Measurements from ENCODE around the gene RANBP10. TPM values are rescaled to one million over a fixed set of nuclear protein-coding genes. Genes with fewer than 3 reads are reported as not detected.

RANBP10 gene
- total and polyA plus RNA-seq, 2 of the 8 experiments (the other 6 are each of a cell fraction or from before 2014, with no cell fraction given) = 14.2 to 16.8 TPM

DNA sequence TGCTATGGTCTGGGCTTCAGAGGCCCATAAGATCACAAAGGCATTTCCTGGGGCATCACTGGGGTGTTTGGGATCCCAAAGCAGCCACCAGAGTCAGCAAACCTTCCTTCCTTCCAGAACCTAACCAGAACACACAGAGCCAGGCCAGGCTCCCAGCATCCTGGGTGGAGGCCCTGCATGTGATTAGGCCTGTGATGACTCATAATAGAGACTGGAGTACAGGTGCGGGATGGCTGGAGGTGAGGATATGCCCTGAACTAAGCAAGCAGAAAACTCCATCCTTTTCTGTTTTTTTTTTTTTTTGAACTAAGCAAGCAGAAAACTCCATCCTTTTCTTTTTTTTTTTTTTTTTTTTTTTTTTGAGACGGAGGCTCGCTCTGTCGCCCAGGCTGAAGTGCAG lies 69.5 kb downstream of the RANBP10 start (continued):
- TF ChIP-seq, protein P1, sequence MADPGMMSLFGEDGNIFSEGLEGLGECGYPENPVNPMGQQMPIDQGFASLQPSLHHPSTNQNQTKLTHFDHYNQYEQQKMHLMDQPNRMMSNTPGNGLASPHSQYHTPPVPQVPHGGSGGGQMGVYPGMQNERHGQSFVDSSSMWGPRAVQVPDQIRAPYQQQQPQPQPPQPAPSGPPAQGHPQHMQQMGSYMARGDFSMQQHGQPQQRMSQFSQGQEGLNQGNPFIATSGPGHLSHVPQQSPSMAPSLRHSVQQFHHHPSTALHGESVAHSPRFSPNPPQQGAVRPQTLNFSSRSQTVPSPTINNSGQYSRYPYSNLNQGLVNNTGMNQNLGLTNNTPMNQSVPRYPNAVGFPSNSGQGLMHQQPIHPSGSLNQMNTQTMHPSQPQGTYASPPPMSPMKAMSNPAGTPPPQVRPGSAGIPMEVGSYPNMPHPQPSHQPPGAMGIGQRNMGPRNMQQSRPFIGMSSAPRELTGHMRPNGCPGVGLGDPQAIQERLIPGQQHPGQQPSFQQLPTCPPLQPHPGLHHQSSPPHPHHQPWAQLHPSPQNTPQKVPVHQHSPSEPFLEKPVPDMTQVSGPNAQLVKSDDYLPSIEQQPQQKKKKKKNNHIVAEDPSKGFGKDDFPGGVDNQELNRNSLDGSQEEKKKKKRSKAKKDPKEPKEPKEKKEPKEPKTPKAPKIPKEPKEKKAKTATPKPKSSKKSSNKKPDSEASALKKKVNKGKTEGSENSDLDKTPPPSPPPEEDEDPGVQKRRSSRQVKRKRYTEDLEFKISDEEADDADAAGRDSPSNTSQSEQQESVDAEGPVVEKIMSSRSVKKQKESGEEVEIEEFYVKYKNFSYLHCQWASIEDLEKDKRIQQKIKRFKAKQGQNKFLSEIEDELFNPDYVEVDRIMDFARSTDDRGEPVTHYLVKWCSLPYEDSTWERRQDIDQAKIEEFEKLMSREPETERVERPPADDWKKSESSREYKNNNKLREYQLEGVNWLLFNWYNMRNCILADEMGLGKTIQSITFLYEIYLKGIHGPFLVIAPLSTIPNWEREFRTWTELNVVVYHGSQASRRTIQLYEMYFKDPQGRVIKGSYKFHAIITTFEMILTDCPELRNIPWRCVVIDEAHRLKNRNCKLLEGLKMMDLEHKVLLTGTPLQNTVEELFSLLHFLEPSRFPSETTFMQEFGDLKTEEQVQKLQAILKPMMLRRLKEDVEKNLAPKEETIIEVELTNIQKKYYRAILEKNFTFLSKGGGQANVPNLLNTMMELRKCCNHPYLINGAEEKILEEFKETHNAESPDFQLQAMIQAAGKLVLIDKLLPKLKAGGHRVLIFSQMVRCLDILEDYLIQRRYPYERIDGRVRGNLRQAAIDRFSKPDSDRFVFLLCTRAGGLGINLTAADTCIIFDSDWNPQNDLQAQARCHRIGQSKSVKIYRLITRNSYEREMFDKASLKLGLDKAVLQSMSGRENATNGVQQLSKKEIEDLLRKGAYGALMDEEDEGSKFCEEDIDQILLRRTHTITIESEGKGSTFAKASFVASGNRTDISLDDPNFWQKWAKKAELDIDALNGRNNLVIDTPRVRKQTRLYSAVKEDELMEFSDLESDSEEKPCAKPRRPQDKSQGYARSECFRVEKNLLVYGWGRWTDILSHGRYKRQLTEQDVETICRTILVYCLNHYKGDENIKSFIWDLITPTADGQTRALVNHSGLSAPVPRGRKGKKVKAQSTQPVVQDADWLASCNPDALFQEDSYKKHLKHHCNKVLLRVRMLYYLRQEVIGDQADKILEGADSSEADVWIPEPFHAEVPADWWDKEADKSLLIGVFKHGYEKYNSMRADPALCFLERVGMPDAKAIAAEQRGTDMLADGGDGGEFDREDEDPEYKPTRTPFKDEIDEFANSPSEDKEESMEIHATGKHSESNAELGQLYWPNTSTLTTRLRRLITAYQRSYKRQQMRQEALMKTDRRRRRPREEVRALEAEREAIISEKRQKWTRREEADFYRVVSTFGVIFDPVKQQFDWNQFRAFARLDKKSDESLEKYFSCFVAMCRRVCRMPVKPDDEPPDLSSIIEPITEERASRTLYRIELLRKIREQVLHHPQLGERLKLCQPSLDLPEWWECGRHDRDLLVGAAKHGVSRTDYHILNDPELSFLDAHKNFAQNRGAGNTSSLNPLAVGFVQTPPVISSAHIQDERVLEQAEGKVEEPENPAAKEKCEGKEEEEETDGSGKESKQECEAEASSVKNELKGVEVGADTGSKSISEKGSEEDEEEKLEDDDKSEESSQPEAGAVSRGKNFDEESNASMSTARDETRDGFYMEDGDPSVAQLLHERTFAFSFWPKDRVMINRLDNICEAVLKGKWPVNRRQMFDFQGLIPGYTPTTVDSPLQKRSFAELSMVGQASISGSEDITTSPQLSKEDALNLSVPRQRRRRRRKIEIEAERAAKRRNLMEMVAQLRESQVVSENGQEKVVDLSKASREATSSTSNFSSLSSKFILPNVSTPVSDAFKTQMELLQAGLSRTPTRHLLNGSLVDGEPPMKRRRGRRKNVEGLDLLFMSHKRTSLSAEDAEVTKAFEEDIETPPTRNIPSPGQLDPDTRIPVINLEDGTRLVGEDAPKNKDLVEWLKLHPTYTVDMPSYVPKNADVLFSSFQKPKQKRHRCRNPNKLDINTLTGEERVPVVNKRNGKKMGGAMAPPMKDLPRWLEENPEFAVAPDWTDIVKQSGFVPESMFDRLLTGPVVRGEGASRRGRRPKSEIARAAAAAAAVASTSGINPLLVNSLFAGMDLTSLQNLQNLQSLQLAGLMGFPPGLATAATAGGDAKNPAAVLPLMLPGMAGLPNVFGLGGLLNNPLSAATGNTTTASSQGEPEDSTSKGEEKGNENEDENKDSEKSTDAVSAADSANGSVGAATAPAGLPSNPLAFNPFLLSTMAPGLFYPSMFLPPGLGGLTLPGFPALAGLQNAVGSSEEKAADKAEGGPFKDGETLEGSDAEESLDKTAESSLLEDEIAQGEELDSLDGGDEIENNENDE (IDR thresholded peaks at IDR 0.05; ENCODE audit: insufficient replicate concordance, low read length) = no peak
- TF ChIP-seq JUND (IDR thresholded peaks at IDR 0.05; ENCODE audit: low read length) (no peak), EGR1 (IDR thresholded peaks at IDR 0.05; ENCODE audit: borderline replicate concordance, low read depth, low read length) (no peak), TAF1 (IDR thresholded peaks at IDR 0.05; ENCODE audit: low read depth, low read length) (no peak), GABPA (IDR thresholded peaks at IDR 0.05; ENCODE audit: borderline replicate concordance, insufficient read depth, low read length) (no peak), E2F6 (IDR thresholded peaks at IDR 0.05) (no peak), MAFK (IDR thresholded peaks at IDR 0.05; ENCODE audit: low read depth, low read length) (no peak), CREB1 (IDR thresholded peaks at IDR 0.05) (no peak), JUN (IDR thresholded peaks at IDR 0.05; ENCODE audit: low read depth, low read length) (no peak), RAD21 (IDR thresholded peaks at IDR 0.05 in 1 of 2, conservative IDR thresholded peaks at IDR 0.05 in 1 of 2; ENCODE audit: low read depth in 2 of 2, low read length in 2 of 2) (no peak), GTF2F1 (IDR thresholded peaks at IDR 0.05; ENCODE audit: borderline replicate concordance, low read depth, low read length) (no peak), SIRT6 (IDR thresholded peaks at IDR 0.05; ENCODE audit: low read length) (no peak)
